Measurements from ENCODE around the gene CCDC57.

GRCh38 chr17:82167028-82167427 lies 45.6 kb downstream of the CCDC57 start:
- TF ChIP-seq GATA3 (IDR thresholded peaks at IDR 0.05; ENCODE audit: low read depth, low read length) (no peak), GATA2 (IDR thresholded peaks at IDR 0.05; ENCODE audit: low read depth, low read length) (no peak)
